Measurements from ENCODE around the gene RPRD1B. TPM values are rescaled to one million over a fixed set of nuclear protein-coding genes. Genes with fewer than 3 reads are reported as not detected.
A peak's percentile ranks its signal among the peaks of the same experiment; 100 is the strongest.

Gene RPRD1B
- total and polyA plus RNA-seq, 2 of the 13 experiments (the other 11 are each of a cell fraction or from before 2014, with no cell fraction given), result 31.1 to 41.5 TPM

- peak; percentile 83 for TF ChIP-seq ARID3A (IDR thresholded peaks at IDR 0.05; ENCODE audit: low read depth, low read length)
- peak; percentile 43 for TF ChIP-seq TBL1XR1 (IDR thresholded peaks at IDR 0.05; ENCODE audit: borderline replicate concordance, low read length, partially characterized antibody)
- no peak for TF ChIP-seq SOX6 (IDR thresholded peaks at IDR 0.05)
- peak; percentile 36; the same call in 1 of the 2 replicates for TF ChIP-seq SOX6 (CRISPR knock-in tag; IDR thresholded peaks at IDR 0.05)
- no peak for TF ChIP-seq ZNF879 (CRISPR knock-in tag; IDR thresholded peaks at IDR 0.05)
- 0 out of 2 replicates have a peak, but pooled peaks have one; percentile 31 for TF ChIP-seq ATF1 (CRISPR knock-in tag; IDR thresholded peaks at IDR 0.05)
- TF ChIP-seq, protein P1, sequence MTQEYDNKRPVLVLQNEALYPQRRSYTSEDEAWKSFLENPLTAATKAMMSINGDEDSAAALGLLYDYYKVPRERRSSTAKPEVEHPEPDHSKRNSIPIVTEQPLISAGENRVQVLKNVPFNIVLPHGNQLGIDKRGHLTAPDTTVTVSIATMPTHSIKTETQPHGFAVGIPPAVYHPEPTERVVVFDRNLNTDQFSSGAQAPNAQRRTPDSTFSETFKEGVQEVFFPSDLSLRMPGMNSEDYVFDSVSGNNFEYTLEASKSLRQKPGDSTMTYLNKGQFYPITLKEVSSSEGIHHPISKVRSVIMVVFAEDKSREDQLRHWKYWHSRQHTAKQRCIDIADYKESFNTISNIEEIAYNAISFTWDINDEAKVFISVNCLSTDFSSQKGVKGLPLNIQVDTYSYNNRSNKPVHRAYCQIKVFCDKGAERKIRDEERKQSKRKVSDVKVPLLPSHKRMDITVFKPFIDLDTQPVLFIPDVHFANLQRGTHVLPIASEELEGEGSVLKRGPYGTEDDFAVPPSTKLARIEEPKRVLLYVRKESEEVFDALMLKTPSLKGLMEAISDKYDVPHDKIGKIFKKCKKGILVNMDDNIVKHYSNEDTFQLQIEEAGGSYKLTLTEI (CRISPR knock-in tag; conservative IDR thresholded peaks at IDR 0.05), result no peak
- TF ChIP-seq ZFP36 (IDR thresholded peaks at IDR 0.05; ENCODE audit: borderline replicate concordance, low read depth, low read length, partially characterized antibody), result peak; percentile 79
- 0 out of 4 replicates have a peak, but pooled peaks of 1 of the 2 experiments have one; percentile 9 for TF ChIP-seq MAFK (conservative IDR thresholded peaks at IDR 0.05 in 1 of 2, IDR thresholded peaks at IDR 0.05 in 1 of 2; ENCODE audit: low read length in 2 of 2)
- peak; percentile 47; the same call in 1 of the 2 replicates for TF ChIP-seq DPF2 (CRISPR knock-in tag; IDR thresholded peaks at IDR 0.05; ENCODE audit: borderline replicate concordance, low read depth)
- 0 out of 2 replicates have a peak, but pooled peaks have one; percentile 31 for TF ChIP-seq ZNF331 (CRISPR knock-in tag; IDR thresholded peaks at IDR 0.05)
- 0 out of 2 replicates have a peak, but pooled peaks have one; percentile 40 for TF ChIP-seq HDAC2 (CRISPR knock-in tag; IDR thresholded peaks at IDR 0.05)
- 0 out of 2 replicates have a peak, but pooled peaks have one; percentile 34 for TF ChIP-seq FOXA1 (IDR thresholded peaks at IDR 0.05)
- TF ChIP-seq FOXA1 (CRISPR knock-in tag; IDR thresholded peaks at IDR 0.05), result peak; percentile 81
- no peak for TF ChIP-seq CCDC6 (CRISPR knock-in tag; IDR thresholded peaks at IDR 0.05)
- TF ChIP-seq, protein P2, sequence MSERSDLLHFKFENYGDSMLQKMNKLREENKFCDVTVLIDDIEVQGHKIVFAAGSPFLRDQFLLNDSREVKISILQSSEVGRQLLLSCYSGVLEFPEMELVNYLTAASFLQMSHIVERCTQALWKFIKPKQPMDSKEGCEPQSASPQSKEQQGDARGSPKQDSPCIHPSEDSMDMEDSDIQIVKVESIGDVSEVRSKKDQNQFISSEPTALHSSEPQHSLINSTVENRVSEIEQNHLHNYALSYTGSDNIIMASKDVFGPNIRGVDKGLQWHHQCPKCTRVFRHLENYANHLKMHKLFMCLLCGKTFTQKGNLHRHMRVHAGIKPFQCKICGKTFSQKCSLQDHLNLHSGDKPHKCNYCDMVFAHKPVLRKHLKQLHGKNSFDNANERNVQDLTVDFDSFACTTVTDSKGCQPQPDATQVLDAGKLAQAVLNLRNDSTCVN (CRISPR knock-in tag; IDR thresholded peaks at IDR 0.05; ENCODE audit: borderline replicate concordance), result no peak
- peak; percentile 45; the same call in 1 of the 2 replicates for TF ChIP-seq CHD4 (IDR thresholded peaks at IDR 0.05; ENCODE audit: borderline replicate concordance, low read length)
- TF ChIP-seq GLMP (CRISPR knock-in tag; IDR thresholded peaks at IDR 0.05; ENCODE audit: borderline replicate concordance), result no peak
- TF ChIP-seq FOXK1 (CRISPR knock-in tag; IDR thresholded peaks at IDR 0.05; ENCODE audit: borderline replicate concordance, low read depth), result peak; percentile 65
- peak; percentile 56; the same call in 1 of the 2 replicates for TF ChIP-seq MIER3 (CRISPR knock-in tag; IDR thresholded peaks at IDR 0.05; ENCODE audit: borderline replicate concordance)
- TF ChIP-seq, protein P3, sequence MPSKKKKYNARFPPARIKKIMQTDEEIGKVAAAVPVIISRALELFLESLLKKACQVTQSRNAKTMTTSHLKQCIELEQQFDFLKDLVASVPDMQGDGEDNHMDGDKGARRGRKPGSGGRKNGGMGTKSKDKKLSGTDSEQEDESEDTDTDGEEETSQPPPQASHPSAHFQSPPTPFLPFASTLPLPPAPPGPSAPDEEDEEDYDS (CRISPR knock-in tag; IDR thresholded peaks at IDR 0.05), result peak; percentile 32; the same call in 1 of the 2 replicates
- TF ChIP-seq TBX3 (IDR thresholded peaks at IDR 0.05; ENCODE audit: borderline replicate concordance), result peak; percentile 39; the same call in 1 of the 2 replicates
- 0 out of 2 replicates have a peak, but pooled peaks have one; percentile 47 for TF ChIP-seq ZSCAN29 (CRISPR knock-in tag; conservative IDR thresholded peaks at IDR 0.05)
Measured at GRCh38 chr20:38075161-38075998, 41.8 kb downstream of the RPRD1B start (continued).
